GM18951 (cell line): ENCODE measurements around the gene BTN2A1.
"Not testable (repeated sequence)": the region's sequence is repeated elsewhere in the genome, so short reads cannot be mapped to it uniquely, and the experiment has no call there.

ENCODE experiments used
- POLR2A ChIP-seq: IDR thresholded peaks from 4 replicates; pipeline ENCODE4 v1.6.1; 2011; ENCODE audit warnings: mild to moderate bottlenecking; ENCODE audit not compliant: insufficient read length, insufficient read depth; ENCODE audit errors: extremely low read depth
- in situ Hi-C: fragments of 300-500 bp; cut with MboI; formaldehyde crosslinking; loops from one replicate; pipeline ENCODE4 v1.12.0; 2022; ENCODE audit warnings: low sequenced_read_pairs, mixed read lengths, inconsistent platforms; ENCODE audit not compliant: unreplicated experiment

The BTN2A1 gene

DNA sequence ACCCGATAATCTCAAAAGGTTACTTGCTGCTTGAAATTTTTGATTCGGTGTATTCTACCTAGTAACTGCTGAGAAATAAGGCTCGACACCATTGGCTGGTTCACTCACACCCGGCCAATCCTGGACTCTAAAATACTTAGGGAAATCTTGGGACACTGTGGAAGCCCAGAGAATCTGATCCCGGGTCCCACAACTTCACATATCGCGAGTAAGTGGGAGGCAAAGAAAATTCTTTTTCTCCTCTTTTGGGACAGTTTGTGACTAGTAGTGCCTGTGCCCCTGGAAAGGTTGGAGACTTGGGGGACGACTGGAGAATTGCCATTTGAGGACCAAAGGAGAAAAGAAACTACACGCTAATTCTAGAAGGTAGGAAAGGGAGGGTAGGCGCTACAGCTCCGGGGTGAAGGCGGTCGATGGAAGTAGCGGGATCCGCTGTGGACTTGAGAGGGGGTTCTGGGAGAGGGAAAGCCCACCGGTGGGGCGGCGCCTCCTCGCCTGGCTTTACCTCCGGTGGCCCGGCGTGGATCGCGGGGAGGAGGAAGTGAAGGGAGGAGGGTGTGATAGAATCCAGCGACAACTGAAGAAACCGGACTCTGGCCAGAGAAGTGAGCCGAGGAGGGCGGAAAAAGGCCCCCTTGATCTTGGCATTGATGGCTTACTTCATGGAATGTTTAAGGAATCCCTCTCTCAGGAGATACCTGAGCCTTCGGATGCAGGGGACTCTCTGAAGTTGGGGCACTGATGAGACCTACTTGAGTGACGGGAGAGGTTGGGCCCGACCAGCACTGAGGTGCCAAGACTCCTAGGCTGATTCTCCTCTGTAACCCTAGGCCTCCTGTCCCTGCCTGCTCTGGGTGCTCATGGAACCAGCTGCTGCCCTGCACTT is 36.3 kb upstream of the BTN2A1 start:
- TF ChIP-seq POLR2A, result peak; percentile 23
- in situ Hi-C loops, result no loop called here

DNA sequence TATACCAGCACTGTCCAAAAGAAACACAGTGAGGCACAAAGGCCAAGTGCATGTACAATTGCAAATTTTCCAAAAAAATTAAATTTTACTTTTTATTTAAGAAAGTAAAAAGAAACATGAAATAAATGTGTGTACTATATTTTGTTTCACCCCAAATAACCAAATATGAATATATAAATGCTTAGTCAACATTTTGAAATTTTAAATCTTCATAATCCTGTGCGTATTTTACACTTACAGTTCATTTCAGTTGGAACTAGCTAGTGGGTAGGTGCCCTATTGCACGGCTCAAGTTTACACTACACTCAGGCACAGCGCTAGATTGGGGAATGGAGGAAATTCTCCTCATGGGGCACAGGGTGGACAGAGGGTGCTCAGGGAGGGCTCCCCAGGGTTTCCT is 35.4 kb upstream of the BTN2A1 start:
- in situ Hi-C loops, result no loop called here
- no peak for TF ChIP-seq POLR2A

DNA sequence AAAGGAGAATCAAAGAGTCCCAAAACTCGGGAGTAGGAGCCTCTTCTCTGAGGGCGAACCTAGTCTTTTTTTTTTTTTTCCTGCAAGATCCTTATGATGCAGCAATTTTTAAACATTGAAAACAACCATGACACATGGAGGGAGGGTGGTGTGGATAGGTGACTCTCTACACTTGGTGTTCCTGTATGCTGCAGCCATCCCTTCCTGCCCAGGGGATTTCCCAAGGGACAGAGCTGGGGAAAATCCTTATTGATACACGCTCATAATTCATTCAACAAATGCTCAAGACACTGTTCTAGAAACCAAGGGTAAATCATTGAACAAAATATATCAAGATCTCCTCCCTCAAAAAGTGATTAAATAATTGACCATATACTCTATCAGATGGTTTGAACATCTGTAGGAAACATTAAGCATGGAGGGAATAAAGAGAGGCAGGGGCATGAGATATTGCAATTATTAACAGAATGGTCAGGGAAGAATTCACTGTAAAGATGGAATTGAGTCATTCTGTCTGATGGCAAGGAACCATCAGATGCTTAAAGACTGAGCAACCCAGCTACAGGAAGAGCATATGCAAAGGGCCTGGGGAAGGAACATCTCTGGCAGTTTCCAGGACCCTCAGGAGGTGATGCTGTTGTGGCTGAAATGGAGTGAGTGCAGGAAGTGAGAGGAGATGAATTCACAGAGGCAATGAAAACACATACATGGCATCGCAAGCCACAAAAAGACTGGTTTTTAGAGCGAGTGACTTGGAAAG is 30.9 kb upstream of the BTN2A1 start:
- in situ Hi-C loops, result no loop called here

DNA sequence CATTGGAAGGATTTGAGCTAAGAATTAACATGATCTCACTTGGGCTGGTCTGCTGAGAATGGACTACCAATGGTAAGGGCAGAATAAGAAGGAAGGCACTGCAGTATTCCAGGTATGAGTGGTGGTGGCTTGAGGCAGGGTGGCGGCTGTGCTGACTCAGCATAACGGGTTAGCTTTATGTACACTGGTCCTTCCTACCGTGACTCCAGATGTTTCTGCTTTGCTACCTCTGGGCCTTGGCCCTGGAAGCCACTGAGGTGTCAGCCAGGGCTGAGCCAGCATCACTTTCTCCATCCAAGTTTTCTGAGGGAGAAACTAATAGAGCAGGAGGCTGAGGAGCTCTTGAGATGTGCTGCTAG is 30.3 kb upstream of the BTN2A1 start:
- no peak for TF ChIP-seq POLR2A

More for the DNA sequence above, 30.9 kb upstream of the BTN2A1 start:
- no peak for TF ChIP-seq POLR2A

DNA sequence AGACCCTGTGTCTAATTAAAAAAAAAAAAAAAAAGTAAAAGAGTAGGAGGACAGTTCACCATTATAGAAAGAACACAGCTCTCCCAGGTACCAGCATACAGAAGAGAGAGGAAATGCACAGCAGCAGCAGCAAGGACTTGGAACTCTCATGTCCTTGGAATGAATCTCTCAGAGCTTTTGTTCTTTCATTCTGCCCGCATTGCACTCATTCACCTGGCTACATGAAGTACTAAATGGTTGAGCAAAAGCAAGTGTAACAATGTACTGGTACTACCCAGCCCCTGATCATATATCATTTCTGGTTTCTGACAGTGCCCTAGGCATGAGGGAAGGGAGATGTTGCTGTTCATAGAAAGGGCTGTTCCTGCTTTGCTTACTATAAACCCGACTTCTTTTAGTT is 29.5 kb upstream of the BTN2A1 start:
- in situ Hi-C loops, result no loop called here

More for the DNA sequence above, 30.3 kb upstream of the BTN2A1 start:
- in situ Hi-C loops, result no loop called here

DNA sequence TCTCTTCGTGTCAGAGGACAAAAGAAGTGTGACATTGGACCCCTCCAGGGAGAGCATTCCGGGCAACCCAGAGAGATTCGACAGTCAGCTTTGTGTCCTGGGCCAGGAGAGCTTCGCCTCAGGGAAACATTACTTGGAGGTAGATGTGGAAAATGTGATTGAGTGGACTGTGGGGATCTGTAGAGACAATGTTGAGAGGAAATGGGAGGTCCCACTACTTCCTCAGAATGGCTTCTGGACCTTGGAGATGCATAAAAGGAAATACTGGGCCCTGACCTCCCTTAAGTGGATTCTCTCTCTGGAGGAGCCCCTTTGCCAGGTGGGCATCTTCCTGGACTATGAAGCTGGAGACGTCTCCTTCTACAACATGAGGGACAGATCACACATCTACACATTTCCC is 27.0 kb upstream of the BTN2A1 start:
- in situ Hi-C loops, result no loop called here
- no peak for TF ChIP-seq POLR2A

More for the DNA sequence above, 29.5 kb upstream of the BTN2A1 start:
- no peak for TF ChIP-seq POLR2A

DNA sequence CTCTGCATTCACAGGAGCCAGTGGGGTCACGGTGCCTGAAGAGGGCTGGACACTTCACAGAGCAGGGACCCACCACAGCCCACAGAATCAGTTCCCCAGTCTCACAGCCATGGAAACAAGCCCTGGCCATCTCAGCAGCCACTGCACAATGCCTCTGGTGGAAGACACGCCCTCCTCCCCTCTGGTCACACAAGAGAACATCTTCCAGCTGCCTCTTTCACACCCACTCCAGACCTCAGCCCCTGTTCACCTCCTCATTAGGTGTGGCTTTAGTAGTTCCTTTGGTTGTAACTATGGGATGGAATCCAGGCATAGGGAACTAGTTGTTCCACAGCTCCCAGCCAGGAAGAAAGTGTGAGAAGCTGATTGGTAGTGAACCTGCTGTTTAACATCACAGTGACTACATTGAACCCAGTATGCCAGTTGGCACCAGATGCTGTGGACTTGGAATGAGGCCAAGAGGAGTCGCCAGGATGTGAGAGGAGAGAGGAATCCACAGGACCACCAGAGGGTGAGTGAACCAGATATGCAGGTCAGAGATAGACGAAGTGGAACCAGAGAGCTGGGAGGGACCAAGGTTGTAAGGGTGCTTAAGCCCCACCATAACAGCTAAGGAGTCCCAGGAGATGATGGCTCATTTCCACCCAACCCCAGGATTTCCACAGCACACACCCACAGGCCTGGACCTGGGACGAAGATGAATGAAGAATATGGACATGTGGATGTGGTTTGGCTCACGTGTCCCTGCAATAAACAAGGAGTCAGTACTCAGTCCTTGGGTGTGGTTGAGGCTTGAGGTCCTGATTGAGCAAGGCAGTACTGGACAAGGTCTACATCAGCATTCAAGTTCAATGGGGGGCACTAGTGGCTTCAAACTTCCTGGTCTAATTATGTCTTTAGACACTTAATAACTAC is 26.2 kb upstream of the BTN2A1 start:
- no peak for TF ChIP-seq POLR2A
- in situ Hi-C loops, result no loop called here

DNA sequence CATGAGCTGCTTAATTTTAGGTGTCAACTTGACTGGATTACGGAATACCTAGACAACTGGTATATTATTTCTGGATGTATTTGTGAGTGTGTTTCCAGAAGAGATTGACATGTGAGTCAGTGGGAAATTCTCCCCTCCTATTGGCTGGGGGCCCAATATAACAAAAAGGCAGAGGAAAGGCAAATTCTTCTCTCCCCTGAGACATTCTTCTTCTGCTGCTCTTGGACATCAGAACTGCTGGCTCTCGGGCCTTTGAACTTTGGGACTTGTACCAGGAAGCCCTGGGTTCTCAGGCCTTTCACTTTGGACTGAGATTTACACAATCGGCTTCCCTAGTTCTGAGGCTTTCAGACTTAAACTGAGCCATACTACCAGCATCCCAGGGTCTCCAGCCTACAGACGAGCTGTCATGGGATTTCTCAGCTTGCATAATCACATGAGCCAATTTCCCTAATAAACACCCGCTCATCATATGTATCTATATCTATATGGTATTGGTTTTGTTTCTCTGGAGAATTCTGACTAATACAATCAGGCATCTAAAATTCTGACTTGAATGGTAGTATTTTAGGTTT is 25.0 kb upstream of the BTN2A1 start:
- no peak for TF ChIP-seq POLR2A

DNA sequence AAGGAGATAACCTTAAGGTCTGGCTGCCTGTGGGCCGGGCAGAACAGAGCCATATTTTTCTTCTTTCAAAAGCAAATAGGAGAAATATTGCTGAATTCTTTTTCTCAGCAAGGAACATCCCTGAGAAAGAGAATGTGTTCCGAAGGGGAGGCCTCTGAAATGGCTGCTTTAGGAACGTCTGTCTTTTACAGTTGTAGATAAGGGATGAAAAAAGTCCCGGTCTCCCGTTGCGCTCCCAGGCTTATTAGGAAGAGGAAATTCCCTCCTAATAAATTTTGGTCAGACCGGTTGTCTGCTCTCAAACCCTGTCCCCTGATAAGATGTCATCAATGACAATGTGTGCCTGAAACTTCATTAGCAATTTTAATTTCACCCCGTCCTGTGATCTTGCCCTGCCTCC is 24.1 kb upstream of the BTN2A1 start:
- in situ Hi-C loops, result not testable (repeated sequence)

More for the DNA sequence above, 25.0 kb upstream of the BTN2A1 start:
- in situ Hi-C loops, result no loop called here

DNA sequence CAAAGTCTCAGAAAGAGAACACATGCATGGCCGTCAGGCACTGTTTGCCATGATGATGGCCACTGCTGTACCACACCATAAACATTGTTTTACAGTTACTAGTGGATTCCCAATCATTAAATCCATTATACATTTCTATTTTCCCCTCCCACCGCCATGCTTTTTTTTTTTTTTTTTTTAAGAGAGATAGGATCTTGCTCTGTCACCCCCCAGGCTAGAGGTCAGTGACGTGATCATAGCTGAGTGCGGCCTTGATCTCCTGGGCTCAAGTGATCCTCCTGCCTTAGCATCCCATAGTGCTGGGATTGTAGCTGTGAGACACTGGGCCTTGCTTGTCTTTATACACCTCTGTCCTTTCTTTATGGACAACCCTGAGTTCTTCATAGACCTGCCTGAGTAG is 21.7 kb upstream of the BTN2A1 start:
- in situ Hi-C loops, result no loop called here
- no peak for TF ChIP-seq POLR2A

DNA sequence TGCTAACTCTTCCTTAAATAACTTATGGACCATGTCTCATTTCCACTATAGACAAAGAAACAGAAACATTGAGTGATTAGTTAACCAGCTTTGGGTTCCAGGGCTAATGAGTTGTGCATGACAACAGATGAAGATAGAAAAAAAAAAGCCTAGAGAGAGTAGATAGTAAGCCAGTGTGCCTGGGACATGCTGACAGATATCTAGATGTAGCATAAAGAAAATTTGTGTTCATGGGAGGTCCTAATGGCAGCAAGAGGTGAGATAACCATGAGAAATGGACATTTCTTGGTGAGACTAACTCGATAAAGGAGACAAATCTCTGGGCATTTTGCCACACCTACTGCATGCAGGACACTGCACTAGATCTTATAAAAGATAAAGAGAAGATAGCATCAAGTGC is 20.2 kb upstream of the BTN2A1 start:
- TF ChIP-seq POLR2A, result no peak
- in situ Hi-C loops, result no loop called here

DNA sequence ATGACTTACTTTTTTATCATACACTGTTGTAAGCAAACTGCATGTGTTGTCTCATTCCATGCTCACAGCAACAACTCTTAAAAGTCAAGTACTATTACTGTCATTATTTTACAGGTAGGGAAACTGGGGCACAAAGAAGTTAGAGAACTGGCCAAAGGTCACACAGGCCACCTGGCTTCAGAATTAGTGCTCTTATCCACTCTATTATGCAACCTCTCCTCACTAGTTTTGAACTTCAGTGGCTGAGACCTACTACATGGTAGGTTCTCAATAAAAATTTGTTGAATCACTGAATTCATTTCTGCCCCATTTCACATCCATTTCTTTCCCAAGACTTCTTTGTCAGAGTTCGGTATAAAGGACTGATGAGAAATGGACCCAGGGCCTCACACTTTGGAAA is 19.8 kb upstream of the BTN2A1 start:
- TF ChIP-seq POLR2A, result no peak
- in situ Hi-C loops, result no loop called here
